OCI-LY7 (cell line): ENCODE data around the gene DNER. TPM values are rescaled to one million over a fixed set of nuclear protein-coding genes. Genes with fewer than 3 reads are reported as not detected.

Source experiments
- BruUV-seq: library from RNA; stranded (reverse); fragments of 400-500 nt; replicated peaks from 2 replicates; lab custom pipeline; 2021; lab: Mats Ljungman, UMichigan
- CTCF ChIA-PET: fragments of 300-600 bp; sonication (Branson Sonifier 250); formaldehyde crosslinking; loops from one replicate; lab custom pipeline; 2022; ENCODE audit warnings: antibody characterized with exemption; ENCODE audit not compliant: unreplicated experiment; lab: Charles Lee
- POLR2A ChIA-PET: fragments of 300-600 bp; sonication (Branson Sonifier 250); formaldehyde crosslinking; loops from one replicate; lab custom pipeline; 2022; ENCODE audit warnings: antibody characterized with exemption; lab: Charles Lee
- DNase-seq: peaks from one replicate; pipeline ENCODE4 v3.0.0-alpha.2; 2015; ENCODE audit warnings: low spot score
- H2AFZ ChIP-seq: fragments of 200-600 bp; sonication (generic), shearing (Covaris generic); 2 replicates; pipeline ENCODE4 v1.6.1; 2014; ENCODE audit warnings: mild to moderate bottlenecking, antibody characterized with exemption, low read length, moderate library complexity
- H3K27ac ChIP-seq: fragments of 200-600 bp; sonication (generic); 2 replicates; pipeline ENCODE4 v1.5.1; 2014; ENCODE audit warnings: mixed run types, low read depth, mild to moderate bottlenecking, moderate library complexity, low read length, inconsistent platforms; ENCODE audit not compliant: poor library complexity, severe bottlenecking
- H3K36me3 ChIP-seq: fragments of 200-600 bp; sonication (generic); 2 replicates; pipeline ENCODE4 v1.6.1; 2014; ENCODE audit warnings: mild to moderate bottlenecking, antibody characterized with exemption, low read length, moderate library complexity, mixed read lengths; ENCODE audit not compliant: insufficient read depth
- H3K4me1 ChIP-seq: fragments of 200-600 bp; sonication (generic); 2 replicates; pipeline ENCODE4 v1.5.1; 2014; ENCODE audit warnings: mild to moderate bottlenecking, low read length; ENCODE audit not compliant: insufficient read depth, poor library complexity, severe bottlenecking
- H3K4me2 ChIP-seq: fragments of 200-600 bp; sonication (generic); 2 replicates; pipeline ENCODE4 v1.6.1; 2014; ENCODE audit warnings: mild to moderate bottlenecking, low read length
- H3K4me3 ChIP-seq: fragments of 200-600 bp; sonication (generic); 2 replicates; pipeline ENCODE4 v1.5.1; 2014; ENCODE audit warnings: mild to moderate bottlenecking, low read depth, low read length; ENCODE audit not compliant: poor library complexity, severe bottlenecking
- H3K79me2 ChIP-seq: fragments of 200-600 bp; sonication (generic); 2 replicates; pipeline ENCODE4 v1.6.1; 2016; ENCODE audit warnings: low read depth, mild to moderate bottlenecking, low read length, moderate library complexity, mixed read lengths; ENCODE audit not compliant: insufficient read depth
- H3K9me2 ChIP-seq: fragments of 200-600 bp; sonication (generic); 2 replicates; pipeline ENCODE4 v1.6.1; 2016; ENCODE audit warnings: mild to moderate bottlenecking, low read length, mixed read lengths; ENCODE audit not compliant: insufficient read depth
- H3K9me3 ChIP-seq: fragments of 200-600 bp; sonication (generic); 2 replicates; pipeline ENCODE4 v1.6.1; 2014; ENCODE audit warnings: mild to moderate bottlenecking, mixed run types, low read length, mixed read lengths
- H4K20me1 ChIP-seq: fragments of 200-600 bp; sonication (generic); 2 replicates; pipeline ENCODE4 v1.6.1; 2014; ENCODE audit warnings: mild to moderate bottlenecking, antibody characterized with exemption, low read length, moderate library complexity, mixed read lengths; ENCODE audit not compliant: insufficient read depth
- CTCF ChIP-seq: fragments of 200-600 bp; sonication (generic); conservative IDR thresholded peaks from 2 replicates; pipeline ENCODE4 v1.5.1; 2014; ENCODE audit warnings: mild to moderate bottlenecking, antibody characterized with exemption, low read length, moderate library complexity, mixed read lengths
- EZH2phosphoT487 ChIP-seq: fragments of 200-600 bp; sonication (generic); IDR thresholded peaks from 2 replicates; pipeline ENCODE4 v1.6.1; 2018; ENCODE audit warnings: low read depth, borderline replicate concordance, mild to moderate bottlenecking, mixed run types, antibody characterized with exemption, low read length, moderate library complexity, mixed read lengths
- intact Hi-C: fragments of 100-400 bp; cut with micrococcal nuclease; formaldehyde crosslinking; loops from one replicate; pipeline ENCODE4 v1.10.0; 2022; ENCODE audit not compliant: unreplicated experiment
- total RNA-seq, 2 experiments: library from RNA; depleted of rRNA in 1 of 2; stranded (reverse); fragments of >200 nt in 1 of 2; shearing (Covaris generic) in 1 of 2; gene quantifications; 2 replicates each; pipeline ENCODE4 v1.2.3, GENCODE V29; 2014 to 2022

DNER gene
- total RNA-seq, 2 experiments from 2014 or later = not detected

GRCh38 chr2:229612384-229612971, 101.9 kb downstream of the DNER start:
- H4K20me1 ChIP-seq = no peaks in the 10 kb centered on the region
- no TSS peak for BruUV-seq
- no peak overlapping the region for H2AFZ ChIP-seq
- H3K36me3 ChIP-seq = no peaks in the 10 kb centered on the region
- no peak for DNase-seq
- no peak overlapping the region for H3K4me3 ChIP-seq
- no peaks in the 10 kb centered on the region for H3K79me2 ChIP-seq
- no peak overlapping the region for H3K4me2 ChIP-seq
- H3K27ac ChIP-seq = no peak overlapping the region
- ChIA-PET CTCF (no interaction called here), POLR2A (interaction anchor here (0.7 kb wide), 1 partner anchor 471 kb away, joined by 3 read pairs; no protein-coding TSS in a partner anchor)
- H3K9me3 ChIP-seq = no peaks in the 10 kb centered on the region
- H3K9me2 ChIP-seq = no peaks in the 10 kb centered on the region
- intact Hi-C loops = no loop called here
- no peaks in the 10 kb centered on the region for H3K4me1 ChIP-seq
- TF ChIP-seq EZH2phosphoT487 = no peak
- TF ChIP-seq CTCF = no peak

- Histone ChIP-seq H4K20me1 (no peaks in the 10 kb centered on the region), H3K79me2 (no peaks in the 10 kb centered on the region), H3K4me3 (no peak overlapping the region), H3K9me3 (no peaks in the 10 kb centered on the region), H3K9me2 (no peaks in the 10 kb centered on the region), H3K36me3 (no peaks in the 10 kb centered on the region), H3K4me1 (no peaks in the 10 kb centered on the region), H3K4me2 (no peak overlapping the region), H3K27ac (no peak overlapping the region), H2AFZ (no peak overlapping the region)
- no peak for DNase-seq
- intact Hi-C loops = no loop called here
- POLR2A ChIA-PET = no interaction called here
- TF ChIP-seq CTCF (no peak), EZH2phosphoT487 (no peak)
- CTCF ChIA-PET = no interaction called here
- no TSS peak for BruUV-seq
Observed at GRCh38 chr2:229611360-229611759, 103.0 kb downstream of the DNER start.

GRCh38 chr2:229610872-229611271, 103.5 kb downstream of the DNER start:
- Histone ChIP-seq H3K9me2 (no peaks in the 10 kb centered on the region), H3K9me3 (no peaks in the 10 kb centered on the region), H3K79me2 (no peaks in the 10 kb centered on the region), H2AFZ (no peak overlapping the region), H3K4me1 (no peaks in the 10 kb centered on the region), H4K20me1 (no peaks in the 10 kb centered on the region), H3K36me3 (no peaks in the 10 kb centered on the region), H3K4me3 (no peak overlapping the region), H3K4me2 (no peak overlapping the region), H3K27ac (no peak overlapping the region)
- CTCF ChIA-PET = no interaction called here
- no peak for DNase-seq
- no TSS peak for BruUV-seq
- no peak for TF ChIP-seq CTCF
- TF ChIP-seq EZH2phosphoT487 = no peak
- POLR2A ChIA-PET = no interaction called here
- intact Hi-C loops = no loop called here
